ENCODE results near the gene UFM1.

DNA sequence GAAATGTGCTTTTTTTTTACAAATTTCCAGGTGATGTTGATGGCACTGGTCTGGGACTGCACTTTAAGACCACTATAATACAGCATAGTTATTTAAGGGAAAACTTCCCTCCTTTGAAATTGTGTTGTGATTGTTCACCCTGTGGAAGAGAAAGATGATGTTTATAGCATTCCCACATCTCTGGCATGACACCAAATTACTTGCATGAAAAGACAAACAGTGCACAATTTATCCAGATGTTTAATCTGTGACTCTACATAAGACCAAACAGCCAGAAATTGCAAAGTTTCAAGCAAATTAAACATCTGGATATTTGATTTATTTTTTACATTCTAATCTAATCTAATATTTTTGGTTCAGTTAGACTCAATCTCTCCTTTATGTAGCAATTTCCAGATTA is 51.6 kb downstream of the UFM1 start:
- TF ChIP-seq, protein P1, sequence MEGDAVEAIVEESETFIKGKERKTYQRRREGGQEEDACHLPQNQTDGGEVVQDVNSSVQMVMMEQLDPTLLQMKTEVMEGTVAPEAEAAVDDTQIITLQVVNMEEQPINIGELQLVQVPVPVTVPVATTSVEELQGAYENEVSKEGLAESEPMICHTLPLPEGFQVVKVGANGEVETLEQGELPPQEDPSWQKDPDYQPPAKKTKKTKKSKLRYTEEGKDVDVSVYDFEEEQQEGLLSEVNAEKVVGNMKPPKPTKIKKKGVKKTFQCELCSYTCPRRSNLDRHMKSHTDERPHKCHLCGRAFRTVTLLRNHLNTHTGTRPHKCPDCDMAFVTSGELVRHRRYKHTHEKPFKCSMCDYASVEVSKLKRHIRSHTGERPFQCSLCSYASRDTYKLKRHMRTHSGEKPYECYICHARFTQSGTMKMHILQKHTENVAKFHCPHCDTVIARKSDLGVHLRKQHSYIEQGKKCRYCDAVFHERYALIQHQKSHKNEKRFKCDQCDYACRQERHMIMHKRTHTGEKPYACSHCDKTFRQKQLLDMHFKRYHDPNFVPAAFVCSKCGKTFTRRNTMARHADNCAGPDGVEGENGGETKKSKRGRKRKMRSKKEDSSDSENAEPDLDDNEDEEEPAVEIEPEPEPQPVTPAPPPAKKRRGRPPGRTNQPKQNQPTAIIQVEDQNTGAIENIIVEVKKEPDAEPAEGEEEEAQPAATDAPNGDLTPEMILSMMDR (IDR thresholded peaks at IDR 0.05), result no peak
- no peak for TF ChIP-seq POLR2A (IDR thresholded peaks at IDR 0.05)

All from esophagus squamous epithelium (tissue), 4 donors.